Liver (tissue), 9 donors: Measurements from ENCODE around the gene RNH1. TPM values are rescaled to one million over a fixed set of nuclear protein-coding genes. Genes with fewer than 3 reads are reported as not detected.

Experiments
- DNase-seq: peaks from one replicate; pipeline ENCODE4 v3.0.0-alpha.2; 2017; ENCODE audit warnings: low spot score
- H3K27ac ChIP-seq, 2 donors: one replicate each; pipeline ENCODE4 v1.7.0; 2013; ENCODE audit warnings: inconsistent platforms in 2 of 2, low read length in 2 of 2, control low read depth in 1 of 2, low read depth in 1 of 2, mild to moderate bottlenecking in 1 of 2
- H3K27me3 ChIP-seq, 4 donors: one replicate each; pipeline versions ENCODE4 v1.6.1 to v1.7.0; 2013; ENCODE audit warnings: low read length in 3 of 4, inconsistent platforms in 1 of 4, mild to moderate bottlenecking in 1 of 4, moderate library complexity in 1 of 4; ENCODE audit not compliant: control insufficient read depth in 4 of 4, insufficient read depth in 4 of 4
- H3K36me3 ChIP-seq, 4 donors: one replicate each; pipeline versions ENCODE4 v1.6.1 to v1.7.0; 2013; ENCODE audit warnings: low read length in 3 of 4, mild to moderate bottlenecking in 3 of 4, low read depth in 1 of 4, moderate library complexity in 1 of 4; ENCODE audit not compliant: control insufficient read depth in 4 of 4, insufficient read depth in 3 of 4
- H3K4me1 ChIP-seq, 4 donors: one replicate each; pipeline versions ENCODE4 v1.6.1 to v1.7.0; 2013; ENCODE audit warnings: low read length in 3 of 4, mild to moderate bottlenecking in 3 of 4, moderate library complexity in 1 of 4; ENCODE audit not compliant: control insufficient read depth in 4 of 4, insufficient read depth in 4 of 4
- H3K4me3 ChIP-seq, 3 donors: one replicate each; pipeline versions ENCODE4 v1.6.1 to v1.7.0; 2013; ENCODE audit warnings: low read length in 3 of 3, control low read depth in 1 of 3, low read depth in 1 of 3, mild to moderate bottlenecking in 1 of 3
- H3K9ac ChIP-seq, 2 donors: one replicate each; pipeline ENCODE4 v1.7.0; 2013; ENCODE audit warnings: low read length in 2 of 2, mild to moderate bottlenecking in 2 of 2, moderate library complexity in 2 of 2, control low read depth in 1 of 2, low read depth in 1 of 2
- H3K9me3 ChIP-seq, 4 donors: one replicate each; pipeline versions ENCODE4 v1.6.1 to v1.7.0; 2013; ENCODE audit warnings: low read length in 3 of 4; ENCODE audit not compliant: control insufficient read depth in 4 of 4
- EGR1 ChIP-seq, 2 donors: IDR thresholded peaks; 2 replicates each; pipeline ENCODE4 v1.6.1; 2016 to 2018; ENCODE audit warnings: antibody characterized with exemption in 2 of 2, low read depth in 2 of 2
- FOXA1 ChIP-seq: IDR thresholded peaks from 2 replicates; pipeline ENCODE4 v1.6.1; 2016; ENCODE audit warnings: antibody characterized with exemption
- FOXA2 ChIP-seq: IDR thresholded peaks from 2 replicates; pipeline ENCODE4 v1.6.1; 2016; ENCODE audit warnings: antibody characterized with exemption
- GABPA ChIP-seq, 2 donors: IDR thresholded peaks in 1 of 2; conservative IDR thresholded peaks in 1 of 2; 2 replicates each; pipeline ENCODE4 v1.6.1; 2016; ENCODE audit warnings: antibody characterized with exemption in 2 of 2, mild to moderate bottlenecking in 1 of 2, moderate library complexity in 1 of 2
- HNF4A ChIP-seq, 2 donors: conservative IDR thresholded peaks; 2 replicates each; pipeline ENCODE4 v1.6.1; 2016; ENCODE audit warnings: antibody characterized with exemption in 2 of 2, mild to moderate bottlenecking in 2 of 2
- HNF4G ChIP-seq: IDR thresholded peaks from 2 replicates; pipeline ENCODE4 v1.6.1; 2016; ENCODE audit warnings: antibody characterized with exemption
- NR2F2 ChIP-seq: IDR thresholded peaks from 2 replicates; pipeline ENCODE4 v1.6.1; 2016; ENCODE audit warnings: antibody characterized with exemption
- RAD21 ChIP-seq, 2 donors: IDR thresholded peaks; 2 replicates each; pipeline ENCODE4 v1.6.1; 2016; ENCODE audit warnings: antibody characterized with exemption in 2 of 2, mild to moderate bottlenecking in 2 of 2
- RXRA ChIP-seq, 2 donors: IDR thresholded peaks; 2 replicates each; pipeline ENCODE4 v1.6.1; 2017 to 2018; ENCODE audit warnings: antibody characterized with exemption in 2 of 2, mild to moderate bottlenecking in 1 of 2
- SP1 ChIP-seq: IDR thresholded peaks from 2 replicates; pipeline ENCODE4 v1.6.1; 2018; ENCODE audit warnings: antibody characterized with exemption, mild to moderate bottlenecking
- YY1 ChIP-seq: IDR thresholded peaks from 2 replicates; pipeline ENCODE4 v1.6.1; 2016; ENCODE audit warnings: antibody characterized with exemption, mild to moderate bottlenecking
- WGBS: extraction: QIAGEN DNeasy Blood & Tissue Kit; methylation state at CpG from one replicate; pipeline ENCODE4 v1.1.7; 2013; 5-methylcytosine and 5-hydroxymethylcytosine counted together
- polyA plus RNA-seq, 2 donors: library from polyadenylated mRNA; stranded (reverse) in 1 of 2; unstranded in 1 of 2; fragments of 200-250 nt in 1 of 2; fragments of >200 nt in 1 of 2; fragmentation: Nextera tagmentation in 1 of 2; extraction: Ambion mirVana in 1 of 2; gene quantifications; one replicate each; pipeline versions ENCODE4 v1.2.1 to v1.2.3, GENCODE V29; 2013 to 2015
- total RNA-seq, 2 donors: library from RNA; depleted of rRNA; stranded (reverse); fragments of >200 nt; gene quantifications; one replicate each; pipeline ENCODE4 v1.2.3, GENCODE V29; 2014
- TF ChIP-seq, protein P1 (sequence below): fragments of 150-350 bp; IDR thresholded peaks from 2 replicates; pipeline ENCODE4 v1.5.1; 2017; ENCODE audit warnings: improper control_type of control experiment, low read depth, low read length; ENCODE audit not compliant: missing input control
- TF ChIP-seq, protein P2 (sequence below): IDR thresholded peaks from 2 replicates; pipeline ENCODE4 v1.6.1; 2016; ENCODE audit warnings: antibody characterized with exemption
- TF ChIP-seq, protein P3 (sequence below): IDR thresholded peaks from 2 replicates; pipeline ENCODE4 v1.6.1; 2016; ENCODE audit warnings: antibody characterized with exemption
- TF ChIP-seq, protein P4 (sequence below): IDR thresholded peaks from 2 replicates; pipeline ENCODE4 v1.6.1; 2016; ENCODE audit warnings: antibody characterized with exemption, mild to moderate bottlenecking
- TF ChIP-seq, protein P5 (sequence below): IDR thresholded peaks from 2 replicates; pipeline ENCODE4 v1.6.1; 2016; ENCODE audit warnings: antibody characterized with exemption
- donor health status: healthy.
- donor health status: healthy.
- donor health status: healthy.
- donor health status: healthy.
- donor health status: healthy.

Gene RNH1
- total and polyA plus RNA-seq, 4 donors: 68.5 to 99.1 (median 76.8) TPM

DNA sequence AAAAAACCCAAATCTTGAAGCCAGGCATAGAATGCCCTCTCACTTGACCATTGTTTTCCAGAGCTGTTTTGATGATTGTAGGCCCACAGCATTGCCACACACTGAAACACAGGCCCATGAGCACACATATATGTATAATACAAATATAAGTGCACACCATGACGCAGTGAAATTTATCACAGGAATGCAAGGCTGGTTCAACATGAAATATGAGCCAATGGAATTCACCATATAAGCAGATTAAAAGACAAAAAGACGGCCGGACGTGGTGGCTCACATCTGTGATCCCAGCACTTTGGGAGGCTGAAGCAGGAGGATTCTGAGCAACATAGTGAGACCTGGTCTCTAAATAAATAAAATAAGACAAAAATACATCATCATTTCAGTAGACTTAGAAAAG lies 9.4 kb upstream of the RNH1 start:
- no peaks in the 10 kb centered on the region for H3K9me3 ChIP-seq
- WGBS: 98% methylated on average over 4 of the region's 4 CpGs
- DNase-seq: no peak
- H3K27me3 ChIP-seq: no peaks in the 10 kb centered on the region
- H3K36me3 ChIP-seq: peaks cover 0 to 6% (median 3%) of the 10 kb centered on the region in 4 donors
- peaks cover 0 to 5% (median 1%) of the 10 kb centered on the region in 4 donors for H3K4me1 ChIP-seq
- H3K4me3 ChIP-seq: no peak overlapping the region
- H3K27ac ChIP-seq: no peak overlapping the region
- TF ChIP-seq HNF4A (conservative IDR thresholded peaks at IDR 0.05) (no peak), RAD21 (IDR thresholded peaks at IDR 0.05) (no peak), YY1 (no peak), SP1 (no peak), RXRA (IDR thresholded peaks at IDR 0.05) (no peak), FOXA1 (no peak), EGR1 (IDR thresholded peaks at IDR 0.05; ENCODE audit: low read depth in 2 of 2) (no peak), NR2F2 (no peak), HNF4G (no peak), GABPA (IDR thresholded peaks at IDR 0.05 in 1 of 2, conservative IDR thresholded peaks at IDR 0.05 in 1 of 2) (no peak)
- TF ChIP-seq, protein P1, sequence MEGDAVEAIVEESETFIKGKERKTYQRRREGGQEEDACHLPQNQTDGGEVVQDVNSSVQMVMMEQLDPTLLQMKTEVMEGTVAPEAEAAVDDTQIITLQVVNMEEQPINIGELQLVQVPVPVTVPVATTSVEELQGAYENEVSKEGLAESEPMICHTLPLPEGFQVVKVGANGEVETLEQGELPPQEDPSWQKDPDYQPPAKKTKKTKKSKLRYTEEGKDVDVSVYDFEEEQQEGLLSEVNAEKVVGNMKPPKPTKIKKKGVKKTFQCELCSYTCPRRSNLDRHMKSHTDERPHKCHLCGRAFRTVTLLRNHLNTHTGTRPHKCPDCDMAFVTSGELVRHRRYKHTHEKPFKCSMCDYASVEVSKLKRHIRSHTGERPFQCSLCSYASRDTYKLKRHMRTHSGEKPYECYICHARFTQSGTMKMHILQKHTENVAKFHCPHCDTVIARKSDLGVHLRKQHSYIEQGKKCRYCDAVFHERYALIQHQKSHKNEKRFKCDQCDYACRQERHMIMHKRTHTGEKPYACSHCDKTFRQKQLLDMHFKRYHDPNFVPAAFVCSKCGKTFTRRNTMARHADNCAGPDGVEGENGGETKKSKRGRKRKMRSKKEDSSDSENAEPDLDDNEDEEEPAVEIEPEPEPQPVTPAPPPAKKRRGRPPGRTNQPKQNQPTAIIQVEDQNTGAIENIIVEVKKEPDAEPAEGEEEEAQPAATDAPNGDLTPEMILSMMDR: no peak
- TF ChIP-seq, protein P2, sequence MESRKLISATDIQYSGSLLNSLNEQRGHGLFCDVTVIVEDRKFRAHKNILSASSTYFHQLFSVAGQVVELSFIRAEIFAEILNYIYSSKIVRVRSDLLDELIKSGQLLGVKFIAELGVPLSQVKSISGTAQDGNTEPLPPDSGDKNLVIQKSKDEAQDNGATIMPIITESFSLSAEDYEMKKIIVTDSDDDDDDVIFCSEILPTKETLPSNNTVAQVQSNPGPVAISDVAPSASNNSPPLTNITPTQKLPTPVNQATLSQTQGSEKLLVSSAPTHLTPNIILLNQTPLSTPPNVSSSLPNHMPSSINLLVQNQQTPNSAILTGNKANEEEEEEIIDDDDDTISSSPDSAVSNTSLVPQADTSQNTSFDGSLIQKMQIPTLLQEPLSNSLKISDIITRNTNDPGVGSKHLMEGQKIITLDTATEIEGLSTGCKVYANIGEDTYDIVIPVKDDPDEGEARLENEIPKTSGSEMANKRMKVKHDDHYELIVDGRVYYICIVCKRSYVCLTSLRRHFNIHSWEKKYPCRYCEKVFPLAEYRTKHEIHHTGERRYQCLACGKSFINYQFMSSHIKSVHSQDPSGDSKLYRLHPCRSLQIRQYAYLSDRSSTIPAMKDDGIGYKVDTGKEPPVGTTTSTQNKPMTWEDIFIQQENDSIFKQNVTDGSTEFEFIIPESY: no peak
- TF ChIP-seq, protein P3, sequence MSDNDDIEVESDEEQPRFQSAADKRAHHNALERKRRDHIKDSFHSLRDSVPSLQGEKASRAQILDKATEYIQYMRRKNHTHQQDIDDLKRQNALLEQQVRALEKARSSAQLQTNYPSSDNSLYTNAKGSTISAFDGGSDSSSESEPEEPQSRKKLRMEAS: no peak
- TF ChIP-seq, protein P4, sequence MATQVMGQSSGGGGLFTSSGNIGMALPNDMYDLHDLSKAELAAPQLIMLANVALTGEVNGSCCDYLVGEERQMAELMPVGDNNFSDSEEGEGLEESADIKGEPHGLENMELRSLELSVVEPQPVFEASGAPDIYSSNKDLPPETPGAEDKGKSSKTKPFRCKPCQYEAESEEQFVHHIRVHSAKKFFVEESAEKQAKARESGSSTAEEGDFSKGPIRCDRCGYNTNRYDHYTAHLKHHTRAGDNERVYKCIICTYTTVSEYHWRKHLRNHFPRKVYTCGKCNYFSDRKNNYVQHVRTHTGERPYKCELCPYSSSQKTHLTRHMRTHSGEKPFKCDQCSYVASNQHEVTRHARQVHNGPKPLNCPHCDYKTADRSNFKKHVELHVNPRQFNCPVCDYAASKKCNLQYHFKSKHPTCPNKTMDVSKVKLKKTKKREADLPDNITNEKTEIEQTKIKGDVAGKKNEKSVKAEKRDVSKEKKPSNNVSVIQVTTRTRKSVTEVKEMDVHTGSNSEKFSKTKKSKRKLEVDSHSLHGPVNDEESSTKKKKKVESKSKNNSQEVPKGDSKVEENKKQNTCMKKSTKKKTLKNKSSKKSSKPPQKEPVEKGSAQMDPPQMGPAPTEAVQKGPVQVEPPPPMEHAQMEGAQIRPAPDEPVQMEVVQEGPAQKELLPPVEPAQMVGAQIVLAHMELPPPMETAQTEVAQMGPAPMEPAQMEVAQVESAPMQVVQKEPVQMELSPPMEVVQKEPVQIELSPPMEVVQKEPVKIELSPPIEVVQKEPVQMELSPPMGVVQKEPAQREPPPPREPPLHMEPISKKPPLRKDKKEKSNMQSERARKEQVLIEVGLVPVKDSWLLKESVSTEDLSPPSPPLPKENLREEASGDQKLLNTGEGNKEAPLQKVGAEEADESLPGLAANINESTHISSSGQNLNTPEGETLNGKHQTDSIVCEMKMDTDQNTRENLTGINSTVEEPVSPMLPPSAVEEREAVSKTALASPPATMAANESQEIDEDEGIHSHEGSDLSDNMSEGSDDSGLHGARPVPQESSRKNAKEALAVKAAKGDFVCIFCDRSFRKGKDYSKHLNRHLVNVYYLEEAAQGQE: no peak
- TF ChIP-seq, protein P5, sequence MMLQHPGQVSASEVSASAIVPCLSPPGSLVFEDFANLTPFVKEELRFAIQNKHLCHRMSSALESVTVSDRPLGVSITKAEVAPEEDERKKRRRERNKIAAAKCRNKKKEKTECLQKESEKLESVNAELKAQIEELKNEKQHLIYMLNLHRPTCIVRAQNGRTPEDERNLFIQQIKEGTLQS: no peak
- H3K9ac ChIP-seq: no peak overlapping the region

DNA sequence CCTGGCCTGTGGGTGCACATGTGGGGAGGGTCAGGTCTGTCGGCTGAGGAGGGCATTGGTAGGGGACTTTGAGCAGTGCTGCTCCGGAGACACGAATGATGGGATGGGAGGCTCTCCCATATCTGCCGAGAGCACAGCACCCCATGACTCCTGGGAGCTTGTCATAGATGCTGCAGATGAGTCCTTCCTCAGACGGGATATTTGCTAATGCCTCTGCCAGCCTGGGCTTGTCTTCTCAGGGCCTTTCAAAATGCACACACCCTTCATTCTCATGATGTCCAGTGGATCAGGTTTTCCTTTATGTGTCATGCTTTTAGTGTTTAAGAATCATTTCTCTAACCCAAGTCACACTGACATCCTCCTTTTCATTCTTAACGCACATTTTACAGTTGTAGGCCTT lies 8.1 kb upstream of the RNH1 start:
- TF ChIP-seq YY1 (no peak), HNF4G (no peak), NR2F2 (no peak), RAD21 (IDR thresholded peaks at IDR 0.05) (no peak), EGR1 (IDR thresholded peaks at IDR 0.05; ENCODE audit: low read depth in 2 of 2) (no peak), FOXA2 (no peak), HNF4A (conservative IDR thresholded peaks at IDR 0.05) (no peak), GABPA (IDR thresholded peaks at IDR 0.05 in 1 of 2, conservative IDR thresholded peaks at IDR 0.05 in 1 of 2) (no peak)
- Histone ChIP-seq H3K27me3 (no peaks in the 10 kb centered on the region), H3K4me3 (no peak overlapping the region), H3K27ac (no peak overlapping the region), H3K4me1 (peaks cover 0 to 5% (median 1%) of the 10 kb centered on the region in 4 donors), H3K9ac (no peak overlapping the region), H3K36me3 (peaks cover 0 to 7% (median 3%) of the 10 kb centered on the region in 4 donors), H3K9me3 (no peaks in the 10 kb centered on the region)
- no peak for DNase-seq
- WGBS: 96% methylated on average over 6 of the region's 6 CpGs
